Measurements from ENCODE around the gene C1QTNF4. TPM values are rescaled to one million over a fixed set of nuclear protein-coding genes. Genes with fewer than 3 reads are reported as not detected.

Gene C1QTNF4
- total and polyA plus RNA-seq, 2 of the 13 experiments (the other 11 are each of a cell fraction or from before 2014, with no cell fraction given): not detected

- TF ChIP-seq ZBTB40 (IDR thresholded peaks at IDR 0.05) (no peak), ZBTB40 (CRISPR knock-in tag; IDR thresholded peaks at IDR 0.05) (no peak), CENPT (CRISPR knock-in tag; IDR thresholded peaks at IDR 0.05; ENCODE audit: low read depth) (no peak), HNF4G (IDR thresholded peaks at IDR 0.05; ENCODE audit: borderline replicate concordance, low read depth, low read length) (no peak), HNF4G (CRISPR knock-in tag; IDR thresholded peaks at IDR 0.05; ENCODE audit: borderline replicate concordance, low read depth) (no peak), ZNF605 (CRISPR knock-in tag; IDR thresholded peaks at IDR 0.05) (no peak), ZNF891 (CRISPR knock-in tag; IDR thresholded peaks at IDR 0.05) (no peak), NR3C1 (CRISPR knock-in tag; IDR thresholded peaks at IDR 0.05) (no peak), ZBTB20 (CRISPR knock-in tag; IDR thresholded peaks at IDR 0.05; ENCODE audit: borderline replicate concordance, low read depth) (no peak), SRSF1 (optimal IDR thresholded peaks at IDR 0.05; ENCODE audit: low read depth, low read length) (no peak), JARID2 (CRISPR knock-in tag; IDR thresholded peaks at IDR 0.05; ENCODE audit: insufficient replicate concordance) (no peak), REL (CRISPR knock-in tag; conservative IDR thresholded peaks at IDR 0.05) (no peak), SP2 (CRISPR knock-in tag; IDR thresholded peaks at IDR 0.05) (no peak), MAFK (conservative IDR thresholded peaks at IDR 0.05 in 1 of 2, IDR thresholded peaks at IDR 0.05 in 1 of 2; ENCODE audit: low read length in 2 of 2) (no peak)
- TF ChIP-seq, protein P1, sequence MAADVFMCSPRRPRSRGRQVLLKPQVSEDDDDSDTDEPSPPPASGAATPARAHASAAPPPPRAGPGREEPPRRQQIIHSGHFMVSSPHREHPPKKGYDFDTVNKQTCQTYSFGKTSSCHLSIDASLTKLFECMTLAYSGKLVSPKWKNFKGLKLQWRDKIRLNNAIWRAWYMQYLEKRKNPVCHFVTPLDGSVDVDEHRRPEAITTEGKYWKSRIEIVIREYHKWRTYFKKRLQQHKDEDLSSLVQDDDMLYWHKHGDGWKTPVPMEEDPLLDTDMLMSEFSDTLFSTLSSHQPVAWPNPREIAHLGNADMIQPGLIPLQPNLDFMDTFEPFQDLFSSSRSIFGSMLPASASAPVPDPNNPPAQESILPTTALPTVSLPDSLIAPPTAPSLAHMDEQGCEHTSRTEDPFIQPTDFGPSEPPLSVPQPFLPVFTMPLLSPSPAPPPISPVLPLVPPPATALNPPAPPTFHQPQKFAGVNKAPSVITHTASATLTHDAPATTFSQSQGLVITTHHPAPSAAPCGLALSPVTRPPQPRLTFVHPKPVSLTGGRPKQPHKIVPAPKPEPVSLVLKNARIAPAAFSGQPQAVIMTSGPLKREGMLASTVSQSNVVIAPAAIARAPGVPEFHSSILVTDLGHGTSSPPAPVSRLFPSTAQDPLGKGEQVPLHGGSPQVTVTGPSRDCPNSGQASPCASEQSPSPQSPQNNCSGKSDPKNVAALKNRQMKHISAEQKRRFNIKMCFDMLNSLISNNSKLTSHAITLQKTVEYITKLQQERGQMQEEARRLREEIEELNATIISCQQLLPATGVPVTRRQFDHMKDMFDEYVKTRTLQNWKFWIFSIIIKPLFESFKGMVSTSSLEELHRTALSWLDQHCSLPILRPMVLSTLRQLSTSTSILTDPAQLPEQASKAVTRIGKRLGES (CRISPR knock-in tag; IDR thresholded peaks at IDR 0.05; ENCODE audit: borderline replicate concordance): no peak
Observed at GRCh38 chr11:47607380-47607779, 13.2 kb upstream of the C1QTNF4 start (continued).
